Tibial artery (tissue), 4 donors: ENCODE results near the gene MAP4K2.

Source experiments
- DNase-seq, 2 donors: peaks; one replicate each; pipeline ENCODE4 v3.0.0-alpha.2; 2019
- H3K27ac ChIP-seq, 2 donors: fragments of 200-600 bp; sonication (generic) in 1 of 2; 1 replicate in 1 of 2; 2 replicates in 1 of 2; pipeline ENCODE4 v1.5.1; 2018 to 2019; ENCODE audit warnings: mild to moderate bottlenecking in 1 of 2
- H3K27me3 ChIP-seq, 2 donors: fragments of 200-600 bp; sonication (generic) in 1 of 2; one replicate each; pipeline versions ENCODE4 v1.5.1 to v1.6.0; 2016 to 2019
- H3K36me3 ChIP-seq, 3 donors: fragments of 200-600 bp; sonication (generic) in 2 of 3; one replicate each; pipeline ENCODE4 v1.5.1; 2016 to 2019; ENCODE audit warnings: mild to moderate bottlenecking in 2 of 3
- H3K4me1 ChIP-seq, 4 donors: fragments of 200-600 bp; sonication (generic) in 2 of 4; 1 replicate in 3 of 4; 2 replicates in 1 of 4; pipeline ENCODE4 v1.5.1; 2016 to 2019
- H3K4me3 ChIP-seq, 2 donors: fragments of 200-600 bp; sonication (generic) in 1 of 2; 1 replicate in 1 of 2; 2 replicates in 1 of 2; pipeline ENCODE4 v1.5.1; 2018 to 2019; ENCODE audit warnings: mild to moderate bottlenecking in 2 of 2
- H3K9me3 ChIP-seq, 3 donors: fragments of 200-600 bp; sonication (generic) in 1 of 3; one replicate each; pipeline ENCODE4 v1.5.1; 2016 to 2019
- CTCF ChIP-seq, 2 experiments: fragments of 200-600 bp in 1 of 2; fragments of 450-650 bp in 1 of 2; IDR thresholded peaks; one replicate each; pipeline ENCODE4 v1.5.1; 2017 to 2019; ENCODE audit warnings: antibody characterized with exemption in 2 of 2, mild to moderate bottlenecking in 1 of 2, moderate library complexity in 1 of 2
- intact Hi-C: fragments of 100-400 bp; cut with DNase I; formaldehyde crosslinking; loops from one replicate; pipeline ENCODE4 v1.15.0; 2023; ENCODE audit warnings: low total_unique reads

MAP4K2 gene

GRCh38 chr11:64765291-64765850 lies 37.6 kb downstream of the MAP4K2 start:
- TF ChIP-seq CTCF (IDR thresholded peaks at IDR 0.05): no peak
- DNase-seq: peak; percentile 20 to 67
- Histone ChIP-seq H3K4me1 (peaks cover under 1 to 61% (median 45%) of the 10 kb centered on the region in 4 donors), H3K27me3 (no peaks in the 10 kb centered on the region), H3K27ac (peak overlapping the region; percentile 61 to 93), H3K36me3 (peaks cover 68 to 80% (median 73%) of the 10 kb centered on the region in 3 donors), H3K9me3 (no peaks in the 10 kb centered on the region), H3K4me3 (no peak overlapping the region)
- intact Hi-C loops: no loop called here

- DNase-seq: peak in 1 of 2 donors; percentile 9
- TF ChIP-seq CTCF (IDR thresholded peaks at IDR 0.05): no peak
- Histone ChIP-seq H3K9me3 (no peaks in the 10 kb centered on the region), H3K27ac (peak overlapping the region; percentile 61 to 93), H3K36me3 (peaks cover 61 to 74% (median 66%) of the 10 kb centered on the region in 3 donors), H3K4me1 (peaks cover 7 to 66% (median 50%) of the 10 kb centered on the region in 4 donors), H3K27me3 (no peaks in the 10 kb centered on the region), H3K4me3 (no peak overlapping the region)
- intact Hi-C loops: no loop called here
Measured at GRCh38 chr11:64764753-64765152, 38.3 kb downstream of the MAP4K2 start.

- intact Hi-C loops: no loop called here
- Histone ChIP-seq H3K9me3 (no peaks in the 10 kb centered on the region), H3K4me1 (peaks cover 8 to 72% (median 56%) of the 10 kb centered on the region in 4 donors), H3K36me3 (peaks cover 55 to 68% (median 60%) of the 10 kb centered on the region in 3 donors), H3K27me3 (no peaks in the 10 kb centered on the region), H3K4me3 (no peak overlapping the region), H3K27ac (peak overlapping the region; percentile 61 to 93)
- DNase-seq: peak; percentile 16 to 63
- no peak for TF ChIP-seq CTCF (IDR thresholded peaks at IDR 0.05)
Measured at GRCh38 chr11:64764040-64764611, 38.9 kb downstream of the MAP4K2 start.

GRCh38 chr11:64763526-64764039 lies 39.4 kb downstream of the MAP4K2 start:
- peaks cover 50 to 63% (median 55%) of the 10 kb centered on the region in 3 donors for H3K36me3 ChIP-seq
- H3K4me3 ChIP-seq: no peak overlapping the region
- intact Hi-C loops: no loop called here
- peak in 1 of 2 donors; percentile 63 for DNase-seq
- no peak for TF ChIP-seq CTCF (IDR thresholded peaks at IDR 0.05)
- H3K27ac ChIP-seq: peak overlapping the region; percentile 61 to 93
- no peaks in the 10 kb centered on the region for H3K27me3 ChIP-seq
- no peaks in the 10 kb centered on the region for H3K9me3 ChIP-seq
- H3K4me1 ChIP-seq: peaks cover 8 to 77% (median 61%) of the 10 kb centered on the region in 4 donors

- no peak overlapping the region for H3K4me3 ChIP-seq
- no peaks in the 10 kb centered on the region for H3K9me3 ChIP-seq
- TF ChIP-seq CTCF (IDR thresholded peaks at IDR 0.05): no peak
- peak in 1 of 2 donors; percentile 19 for DNase-seq
- H3K27me3 ChIP-seq: no peaks in the 10 kb centered on the region
- intact Hi-C loops: no loop called here
- H3K4me1 ChIP-seq: peaks cover 8 to 80% (median 61%) of the 10 kb centered on the region in 4 donors
- H3K27ac ChIP-seq: peak overlapping the region; percentile 61 to 93
- H3K36me3 ChIP-seq: peaks cover 43 to 56% (median 48%) of the 10 kb centered on the region in 3 donors
Measured at GRCh38 chr11:64762674-64763525, 40.1 kb downstream of the MAP4K2 start.
